Dendritic cell treated with granulocyte-macrophage colony-stimulating factor and Interleukin-4, amounts not matched to agents 40 ng/mL and 50 ng/mL, for 4 days (primary cell): ENCODE data around the gene SLC35F1.
"Not testable (repeated sequence)": the region's sequence is repeated elsewhere in the genome, so short reads cannot be mapped to it uniquely, and the experiment has no call there.

ENCODE experiments used
- H3K27ac Mint-ChIP-seq: one replicate; pipeline ENCODE4 v1.8.0; 2022; ENCODE audit warnings: mild to moderate bottlenecking, mixed read lengths
- H3K27me3 Mint-ChIP-seq: one replicate; pipeline ENCODE4 v1.8.0; 2022; ENCODE audit warnings: mild to moderate bottlenecking, mixed read lengths
- H3K36me3 Mint-ChIP-seq: one replicate; pipeline ENCODE4 v1.8.0; 2022; ENCODE audit warnings: low read depth, mixed read lengths
- H3K4me1 Mint-ChIP-seq: one replicate; pipeline ENCODE4 v1.8.0; 2022; ENCODE audit warnings: low read depth, mixed read lengths
- H3K4me3 Mint-ChIP-seq: one replicate; pipeline ENCODE4 v1.8.0; 2022; ENCODE audit warnings: mild to moderate bottlenecking, moderate library complexity, mixed read lengths
- H3K9me3 Mint-ChIP-seq: one replicate; pipeline ENCODE4 v1.8.0; 2022; ENCODE audit warnings: mixed read lengths
- intact Hi-C: fragments of 100-400 bp; cut with micrococcal nuclease; formaldehyde crosslinking; loops from one replicate; pipeline ENCODE4 v1.15.0; 2022

SLC35F1 gene

DNA sequence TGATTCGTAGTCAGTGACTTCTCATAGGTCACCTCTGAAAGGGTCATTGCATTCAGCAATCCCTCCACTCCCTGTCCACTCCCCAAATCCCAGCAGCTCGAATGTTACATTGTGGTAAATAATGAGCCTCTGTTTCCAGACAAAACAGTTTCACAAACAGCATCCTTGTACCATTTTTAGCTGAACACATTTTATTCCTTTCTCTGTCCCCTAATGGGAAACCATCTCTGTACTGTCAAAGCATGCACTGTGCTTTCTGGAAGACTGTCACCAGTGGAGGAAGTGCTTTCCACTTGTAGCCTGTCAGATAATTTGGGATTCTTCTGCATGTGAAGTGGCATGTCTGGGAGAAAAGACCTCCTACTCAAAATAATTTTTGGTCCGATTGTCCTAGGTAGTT lies 82.0 kb downstream of the SLC35F1 start:
- intact Hi-C loops: no loop called here
- Mint-ChIP-seq H3K4me1 (no peaks in the 10 kb centered on the region), H3K9me3 (no peaks in the 10 kb centered on the region), H3K27ac (no peak overlapping the region), H3K4me3 (no peak overlapping the region), H3K36me3 (no peaks in the 10 kb centered on the region), H3K27me3 (no peaks in the 10 kb centered on the region)

DNA sequence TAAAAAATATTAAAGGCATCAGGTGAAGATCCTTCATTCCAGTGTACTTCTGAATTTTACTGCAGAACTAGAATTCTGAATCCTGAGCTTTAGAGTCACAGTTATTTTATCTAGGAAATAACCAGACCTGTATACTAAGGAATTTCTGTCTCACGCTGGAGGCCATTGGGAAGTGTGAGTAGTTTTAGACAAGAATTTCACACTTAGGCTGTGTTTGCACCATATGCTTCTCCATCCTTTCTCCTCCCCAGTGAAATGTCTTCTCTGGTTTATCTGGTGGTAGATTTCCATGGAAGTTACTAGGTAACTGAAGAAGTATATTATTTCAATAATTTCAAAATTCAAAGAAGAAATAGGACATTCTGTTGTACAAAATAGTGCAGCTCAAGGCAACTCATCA lies 83.1 kb downstream of the SLC35F1 start:
- no peak overlapping the region for H3K27ac Mint-ChIP-seq

DNA sequence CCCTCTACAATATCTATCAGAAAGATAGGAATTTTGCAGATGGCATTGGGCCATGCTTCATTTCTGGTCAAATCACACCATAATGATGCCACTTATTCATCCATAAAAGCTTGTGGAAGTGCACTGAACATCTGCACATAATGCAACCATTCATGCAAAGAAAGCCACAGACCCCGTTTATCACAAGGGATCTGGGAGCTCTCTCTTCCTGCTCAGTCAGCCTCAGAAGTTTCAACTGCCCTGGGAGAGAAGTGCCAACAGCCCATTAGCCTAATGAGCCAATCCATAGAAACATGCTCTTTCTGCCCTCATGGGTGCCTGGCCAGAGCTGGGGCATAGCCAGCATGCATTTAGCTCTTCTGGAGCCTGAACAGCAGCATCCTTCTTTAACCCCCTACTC lies 85.8 kb downstream of the SLC35F1 start:
- H3K4me1 Mint-ChIP-seq: no peaks in the 10 kb centered on the region
- H3K4me3 Mint-ChIP-seq: no peak overlapping the region
- no peaks in the 10 kb centered on the region for H3K27me3 Mint-ChIP-seq
- no peak overlapping the region for H3K27ac Mint-ChIP-seq
- H3K9me3 Mint-ChIP-seq: no peaks in the 10 kb centered on the region
- intact Hi-C loops: no loop called here
- H3K36me3 Mint-ChIP-seq: no peaks in the 10 kb centered on the region

More for the DNA sequence above, 83.1 kb downstream of the SLC35F1 start:
- Mint-ChIP-seq H3K4me3 (no peak overlapping the region), H3K36me3 (no peaks in the 10 kb centered on the region), H3K9me3 (no peaks in the 10 kb centered on the region), H3K27me3 (no peaks in the 10 kb centered on the region), H3K4me1 (no peaks in the 10 kb centered on the region)
- intact Hi-C loops: no loop called here

DNA sequence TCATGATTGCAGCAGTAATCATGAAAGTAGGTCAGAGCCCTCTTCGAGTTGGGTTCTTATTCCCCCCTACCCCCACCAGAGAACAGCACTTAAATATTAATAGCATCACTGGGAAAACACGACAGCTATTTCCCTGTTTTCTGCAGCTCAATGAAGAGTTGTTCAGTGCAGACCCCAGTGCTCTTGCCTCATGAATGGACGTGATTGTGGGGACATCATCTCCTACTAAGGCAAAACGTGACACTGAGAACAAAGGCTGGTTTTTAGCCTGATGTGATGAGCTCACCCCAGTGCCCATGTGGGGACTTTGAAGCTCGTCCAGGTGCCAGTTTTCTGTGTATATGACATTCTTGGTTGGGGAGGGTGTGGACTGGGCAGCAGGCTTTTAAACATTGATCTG lies 105.9 kb downstream of the SLC35F1 start:
- intact Hi-C loops: no loop called here
- Mint-ChIP-seq H3K27ac (no peak overlapping the region), H3K4me3 (no peak overlapping the region), H3K4me1 (no peaks in the 10 kb centered on the region), H3K36me3 (no peaks in the 10 kb centered on the region), H3K9me3 (no peaks in the 10 kb centered on the region), H3K27me3 (no peaks in the 10 kb centered on the region)

DNA sequence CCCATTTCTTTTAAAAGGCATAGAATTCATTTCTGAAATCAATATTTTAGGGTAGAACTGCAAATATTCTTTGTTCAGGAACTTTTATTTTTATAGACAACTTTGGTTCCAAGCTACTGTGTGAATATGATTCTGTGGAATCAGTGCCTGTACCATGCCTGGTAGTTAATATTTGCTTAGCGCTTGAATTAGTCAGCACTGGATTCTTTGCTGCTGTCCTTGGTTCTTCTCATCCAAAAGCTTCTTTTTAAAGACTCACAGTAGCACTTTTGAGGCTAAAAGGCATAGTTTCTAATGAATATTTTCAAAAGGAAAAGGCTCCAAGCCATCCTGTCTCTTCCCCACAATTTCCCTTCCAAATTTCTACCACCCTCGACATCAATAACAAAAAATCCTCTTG lies 109.5 kb downstream of the SLC35F1 start:
- H3K27me3 Mint-ChIP-seq: no peaks in the 10 kb centered on the region
- no peaks in the 10 kb centered on the region for H3K36me3 Mint-ChIP-seq
- no peaks in the 10 kb centered on the region for H3K9me3 Mint-ChIP-seq
- no peaks in the 10 kb centered on the region for H3K4me1 Mint-ChIP-seq
- intact Hi-C loops: no loop called here
- H3K27ac Mint-ChIP-seq: no peak overlapping the region
- H3K4me3 Mint-ChIP-seq: no peak overlapping the region

DNA sequence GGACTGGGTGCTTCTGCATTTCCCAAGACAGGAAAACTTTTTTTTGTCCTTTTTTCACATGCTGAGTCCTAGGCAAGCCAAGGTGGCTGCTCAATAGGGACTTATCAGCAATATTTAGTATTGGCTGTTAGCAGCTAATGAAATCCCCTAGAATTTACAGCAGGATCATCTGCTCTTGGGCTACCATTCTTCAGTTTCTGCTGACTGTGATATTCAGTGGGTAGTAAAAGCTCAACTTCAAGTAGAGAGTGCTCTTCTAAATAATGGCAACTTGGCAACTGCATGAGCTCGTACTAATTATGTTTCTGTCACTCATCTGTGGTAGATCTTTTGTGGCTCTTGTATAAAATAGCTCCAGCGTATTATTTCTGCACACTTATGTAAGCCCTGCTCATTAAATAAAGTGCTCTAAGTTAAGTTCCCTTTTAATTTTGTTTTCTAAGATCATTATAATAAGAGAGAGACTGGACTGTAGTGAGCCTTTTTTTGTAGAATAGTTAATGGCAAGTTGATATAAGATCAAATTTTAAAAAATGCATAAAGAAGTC lies 110.3 kb downstream of the SLC35F1 start:
- Mint-ChIP-seq H3K4me3 (no peak overlapping the region), H3K27me3 (no peaks in the 10 kb centered on the region), H3K27ac (no peak overlapping the region), H3K36me3 (no peaks in the 10 kb centered on the region), H3K4me1 (no peaks in the 10 kb centered on the region), H3K9me3 (no peaks in the 10 kb centered on the region)
- intact Hi-C loops: no loop called here

DNA sequence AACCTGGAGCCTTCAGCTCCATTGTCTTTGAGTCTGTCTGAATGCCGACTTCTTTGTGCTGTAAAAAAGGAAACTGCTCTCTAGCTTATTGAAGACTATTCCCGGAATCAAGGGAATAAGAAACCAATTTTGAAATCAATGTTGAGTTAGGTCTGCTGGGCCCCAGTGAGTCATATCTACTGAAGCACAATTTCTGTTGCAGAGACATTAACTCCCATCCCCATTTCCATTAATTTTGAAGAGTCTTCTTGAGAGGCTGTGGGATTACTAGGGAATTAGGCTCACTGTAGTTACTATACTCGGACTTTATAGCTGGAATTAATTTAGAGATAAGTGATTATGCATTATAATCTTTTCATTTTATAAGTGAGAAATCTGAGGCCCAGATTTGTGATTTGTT lies 116.7 kb downstream of the SLC35F1 start:
- Mint-ChIP-seq H3K9me3 (no peaks in the 10 kb centered on the region), H3K4me1 (no peaks in the 10 kb centered on the region), H3K27me3 (no peaks in the 10 kb centered on the region), H3K4me3 (no peak overlapping the region), H3K36me3 (no peaks in the 10 kb centered on the region), H3K27ac (no peak overlapping the region)
- intact Hi-C loops: no loop called here

DNA sequence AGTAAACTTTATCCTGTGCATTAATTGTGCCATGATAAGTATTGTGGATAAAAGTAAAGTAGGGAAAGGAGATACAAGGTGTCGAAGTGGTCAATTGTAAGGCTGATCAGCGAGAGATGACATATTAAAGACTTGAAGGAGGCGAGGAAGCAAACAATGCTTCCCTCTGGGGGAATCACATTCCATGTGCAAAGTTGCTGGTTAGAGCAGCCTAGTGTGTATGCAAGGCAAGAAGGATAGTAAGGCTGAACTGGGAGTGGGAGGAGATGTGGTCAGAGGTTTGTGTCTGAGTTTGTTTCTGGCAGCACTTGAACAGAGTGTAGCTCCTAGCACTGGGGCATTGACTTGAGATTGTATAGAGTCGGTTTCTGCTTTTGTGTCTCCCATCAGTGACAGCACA lies 122.9 kb downstream of the SLC35F1 start:
- no peaks in the 10 kb centered on the region for H3K36me3 Mint-ChIP-seq
- intact Hi-C loops: no loop called here
- H3K9me3 Mint-ChIP-seq: peaks cover 4% of the 10 kb centered on the region
- no peak overlapping the region for H3K27ac Mint-ChIP-seq
- no peaks in the 10 kb centered on the region for H3K4me1 Mint-ChIP-seq
- H3K27me3 Mint-ChIP-seq: no peaks in the 10 kb centered on the region
- H3K4me3 Mint-ChIP-seq: no peak overlapping the region

DNA sequence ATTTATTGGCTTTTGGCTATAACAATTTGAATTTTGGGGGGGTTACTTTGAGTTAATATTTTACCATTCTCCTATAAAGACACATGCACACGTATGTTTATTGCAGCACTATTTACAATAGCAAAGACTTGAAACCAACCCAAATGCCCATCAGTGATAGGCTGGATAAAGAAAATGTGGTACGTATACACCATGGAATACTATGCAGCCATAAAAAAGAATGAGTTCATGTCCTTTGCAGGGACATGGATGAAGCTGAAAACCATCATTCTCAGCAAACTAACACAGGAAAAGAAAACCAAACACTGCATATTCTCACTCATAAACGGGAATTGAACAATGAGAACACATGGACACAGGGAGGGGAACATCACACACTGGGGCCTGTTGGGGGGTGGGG lies 130.4 kb downstream of the SLC35F1 start:
- intact Hi-C loops, H3K4me1 Mint-ChIP-seq, H3K27ac Mint-ChIP-seq, H3K4me3 Mint-ChIP-seq, H3K9me3 Mint-ChIP-seq, H3K27me3 Mint-ChIP-seq, H3K36me3 Mint-ChIP-seq: not testable (repeated sequence)

DNA sequence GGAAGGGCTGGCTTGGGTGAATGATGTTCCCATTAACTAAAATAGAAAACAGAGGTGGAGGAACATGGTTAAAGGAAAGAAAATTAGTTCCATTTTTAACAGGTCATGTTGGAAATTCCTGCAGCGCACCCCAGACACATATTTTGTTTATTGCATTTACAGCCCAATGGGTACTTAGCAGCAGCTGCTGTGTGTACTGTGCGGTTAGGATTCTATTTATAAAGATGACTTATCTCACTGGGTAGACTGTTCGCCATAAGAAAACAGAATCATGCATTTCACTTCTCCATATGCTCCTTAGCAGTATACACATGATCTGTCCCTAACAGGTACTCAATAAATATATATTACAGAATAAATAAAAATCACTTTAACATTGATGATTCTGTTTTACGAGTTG lies 135.8 kb downstream of the SLC35F1 start:
- Mint-ChIP-seq H3K9me3 (no peaks in the 10 kb centered on the region), H3K4me1 (no peaks in the 10 kb centered on the region), H3K27me3 (no peaks in the 10 kb centered on the region), H3K27ac (no peak overlapping the region), H3K4me3 (no peak overlapping the region), H3K36me3 (no peaks in the 10 kb centered on the region)
- intact Hi-C loops: no loop called here

DNA sequence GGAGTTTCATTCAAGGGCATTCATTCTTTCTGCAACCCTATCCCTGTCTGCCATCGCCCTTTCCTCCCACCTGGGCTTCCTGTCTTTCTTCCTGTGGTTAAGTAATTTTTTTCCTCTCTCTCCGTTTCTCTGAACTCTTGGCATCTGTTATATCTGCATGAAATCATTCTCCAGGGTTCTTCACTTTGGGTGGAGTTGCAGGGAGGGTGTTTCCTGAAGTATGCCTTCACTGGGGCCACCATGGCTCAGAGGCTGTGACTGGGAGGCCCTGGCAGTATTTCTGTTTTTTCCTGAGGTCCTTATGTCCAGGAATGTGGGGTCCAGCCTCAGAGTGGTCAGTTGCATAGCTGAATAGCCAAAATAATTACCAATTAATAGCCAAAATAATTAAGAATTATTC lies 137.2 kb downstream of the SLC35F1 start:
- H3K4me1 Mint-ChIP-seq: no peaks in the 10 kb centered on the region
- intact Hi-C loops: no loop called here
- no peaks in the 10 kb centered on the region for H3K36me3 Mint-ChIP-seq
- no peak overlapping the region for H3K27ac Mint-ChIP-seq
- no peak overlapping the region for H3K4me3 Mint-ChIP-seq
- no peaks in the 10 kb centered on the region for H3K27me3 Mint-ChIP-seq
- no peaks in the 10 kb centered on the region for H3K9me3 Mint-ChIP-seq

DNA sequence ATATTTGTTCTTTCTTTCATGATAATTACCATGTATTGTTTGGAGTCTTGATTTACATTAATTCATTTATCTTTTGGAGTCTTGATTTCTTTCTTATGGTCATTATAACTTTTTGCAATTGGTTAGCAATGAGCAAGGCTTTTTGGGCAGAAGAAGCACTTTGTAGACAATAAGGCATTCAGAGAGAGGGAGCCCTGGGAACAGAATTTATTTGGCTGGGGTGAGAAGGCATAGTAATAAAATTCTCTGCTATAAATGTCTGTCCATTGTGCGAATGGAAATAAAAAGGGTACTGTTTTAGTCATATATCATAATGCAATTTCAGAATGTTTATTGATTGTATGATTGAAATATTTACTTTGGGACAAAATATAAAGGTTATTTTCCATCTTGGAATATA lies 147.0 kb downstream of the SLC35F1 start:
- H3K27me3 Mint-ChIP-seq: no peaks in the 10 kb centered on the region
- H3K4me1 Mint-ChIP-seq: no peaks in the 10 kb centered on the region
- no peak overlapping the region for H3K4me3 Mint-ChIP-seq
- intact Hi-C loops: no loop called here
- H3K9me3 Mint-ChIP-seq: no peaks in the 10 kb centered on the region
- H3K36me3 Mint-ChIP-seq: no peaks in the 10 kb centered on the region
- no peak overlapping the region for H3K27ac Mint-ChIP-seq

DNA sequence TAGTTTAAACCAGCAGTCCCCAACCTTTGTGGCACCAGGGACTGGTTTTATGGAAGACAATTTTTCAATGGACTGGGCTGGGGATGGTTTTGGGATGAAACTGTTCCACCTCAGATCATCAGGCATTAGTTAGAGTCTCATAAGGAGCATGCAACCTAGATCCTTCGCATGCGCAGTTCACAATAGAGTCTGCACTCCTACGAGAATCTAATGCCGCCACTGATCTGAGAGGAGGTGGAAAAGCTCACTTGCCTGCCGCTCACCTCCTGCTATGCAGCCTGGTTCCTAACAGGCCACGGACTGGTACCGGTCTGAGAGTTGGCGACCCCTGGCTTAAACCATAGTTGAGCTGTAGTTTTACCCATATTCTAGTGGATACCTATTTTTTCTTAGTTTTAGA lies 154.6 kb downstream of the SLC35F1 start:
- Mint-ChIP-seq H3K4me3 (no peak overlapping the region), H3K36me3 (no peaks in the 10 kb centered on the region), H3K27ac (no peak overlapping the region), H3K27me3 (no peaks in the 10 kb centered on the region), H3K9me3 (no peaks in the 10 kb centered on the region), H3K4me1 (no peaks in the 10 kb centered on the region)
- intact Hi-C loops: no loop called here

DNA sequence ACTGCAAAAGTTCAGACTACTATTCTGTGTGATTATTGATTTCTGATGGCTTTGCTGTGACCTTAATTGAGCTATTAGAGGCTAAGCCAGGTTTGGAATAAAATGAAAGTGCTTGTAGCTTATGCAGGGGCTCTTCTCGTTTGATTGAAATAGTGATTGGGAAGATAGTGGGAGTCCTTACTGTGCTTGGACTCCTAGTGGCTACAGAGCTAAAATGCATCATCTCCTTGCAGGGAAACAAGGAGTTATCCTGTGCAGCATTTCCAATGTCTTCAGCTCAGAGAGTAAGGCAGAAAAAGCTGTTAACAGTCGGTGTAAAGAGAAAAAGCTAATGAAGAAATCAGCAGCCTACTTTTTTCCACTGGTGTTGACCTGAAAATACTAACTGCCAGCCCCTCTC lies 173.5 kb downstream of the SLC35F1 start:
- Mint-ChIP-seq H3K27ac (no peak overlapping the region), H3K4me1 (no peaks in the 10 kb centered on the region), H3K9me3 (no peaks in the 10 kb centered on the region), H3K36me3 (no peaks in the 10 kb centered on the region), H3K4me3 (no peak overlapping the region), H3K27me3 (no peaks in the 10 kb centered on the region)
- intact Hi-C loops: no loop called here

DNA sequence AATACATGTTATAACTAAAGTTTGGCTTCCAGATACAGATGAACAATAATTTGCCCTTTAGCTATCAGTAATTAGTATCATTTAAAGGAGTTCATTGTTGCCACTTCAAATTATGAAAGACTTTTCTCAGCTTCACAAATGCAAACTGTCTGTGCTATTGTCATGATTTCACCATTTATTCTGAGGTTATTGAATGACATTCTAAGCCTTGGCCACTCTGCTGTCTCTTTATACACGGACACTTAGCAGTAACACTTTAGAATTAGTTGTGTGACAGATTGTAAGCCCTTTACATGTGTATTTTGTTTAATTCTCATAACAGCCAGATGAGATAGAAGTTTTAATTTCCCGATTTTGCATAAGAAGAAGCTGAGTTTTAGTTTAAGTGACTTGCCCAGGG lies 176.6 kb downstream of the SLC35F1 start:
- no peak overlapping the region for H3K4me3 Mint-ChIP-seq
- intact Hi-C loops: no loop called here
- H3K4me1 Mint-ChIP-seq: no peaks in the 10 kb centered on the region
- no peaks in the 10 kb centered on the region for H3K27me3 Mint-ChIP-seq
- H3K9me3 Mint-ChIP-seq: peaks cover 3% of the 10 kb centered on the region
- H3K36me3 Mint-ChIP-seq: no peaks in the 10 kb centered on the region
- H3K27ac Mint-ChIP-seq: no peak overlapping the region
